ENCODE results near the gene PABPN1L. TPM values are rescaled to one million over a fixed set of nuclear protein-coding genes. Genes with fewer than 3 reads are reported as not detected.
"Not testable (repeated sequence)": the region's sequence is repeated elsewhere in the genome, so short reads cannot be mapped to it uniquely, and the experiment has no call there.

The PABPN1L gene
- total and polyA plus RNA-seq, 4 donors = 0.41 to 0.66 TPM; not detected in 2

- no peak overlapping the region for H3K27ac ChIP-seq (ENCODE audit: low read depth, low read length)
- peaks cover 16% of the 10 kb centered on the region for H3K4me1 ChIP-seq (ENCODE audit: control insufficient read depth, insufficient read depth, low read length)
- no peak for DNase-seq (ENCODE audit: low read depth in 4 of 6, low spot score in 6 of 6)
- H3K27me3 ChIP-seq (ENCODE audit: control insufficient read depth, insufficient read depth, low read length) = no peaks in the 10 kb centered on the region
- H3K4me3 ChIP-seq (ENCODE audit: low read depth, low read length) = no peak overlapping the region
- H3K9me3 ChIP-seq (ENCODE audit: control insufficient read depth, insufficient read depth, low read length) = no peaks in the 10 kb centered on the region
- H3K36me3 ChIP-seq (ENCODE audit: control insufficient read depth, insufficient read depth, low read length) = peaks cover 57% of the 10 kb centered on the region
- 88% methylated on average over 13 of the region's 16 CpGs for WGBS (ENCODE audit: insufficient coverage)
These were observed 36.3 kb upstream of the PABPN1L start for GRCh38 chr16:88902744-88903143.

DNA sequence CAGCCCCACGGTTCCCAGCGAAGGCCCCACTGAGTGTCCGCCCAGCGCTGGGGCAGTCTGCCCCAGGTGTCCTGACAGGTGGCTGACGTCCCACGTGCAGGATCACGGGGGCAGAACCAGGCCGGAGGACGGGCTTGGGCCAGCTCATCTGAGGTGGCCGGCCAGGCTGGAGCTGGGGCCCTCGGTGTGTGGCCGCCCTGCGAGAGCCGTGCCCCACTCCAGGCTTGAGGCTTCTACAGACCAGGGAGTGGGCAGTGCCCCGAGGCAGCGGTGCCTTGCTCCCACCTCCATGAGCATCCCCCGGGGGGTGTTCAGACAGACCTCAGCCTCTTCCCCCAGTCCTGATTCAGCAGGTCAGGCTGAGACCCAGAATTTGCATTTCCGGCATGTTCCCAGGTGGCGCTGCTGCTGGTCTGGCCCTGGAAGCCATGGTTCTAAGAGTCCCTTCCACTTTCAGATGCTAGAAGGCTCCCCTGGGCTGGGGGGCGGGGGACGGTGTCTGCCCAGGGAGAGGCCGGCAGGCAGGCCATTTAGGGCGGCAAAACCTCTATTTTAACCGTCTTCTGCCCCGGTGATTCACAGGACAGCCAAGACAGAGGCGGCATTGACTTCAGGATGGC lies 35.4 kb upstream of the PABPN1L start:
- H3K36me3 ChIP-seq (ENCODE audit: control insufficient read depth, insufficient read depth, low read length) = peaks cover 66% of the 10 kb centered on the region
- peak in 1 of 6 donors; percentile 14 for DNase-seq (ENCODE audit: low read depth in 4 of 6, low spot score in 6 of 6)
- no peaks in the 10 kb centered on the region for H3K27me3 ChIP-seq (ENCODE audit: control insufficient read depth, insufficient read depth, low read length)
- H3K4me1 ChIP-seq (ENCODE audit: control insufficient read depth, insufficient read depth, low read length) = peaks cover 16% of the 10 kb centered on the region
- H3K27ac ChIP-seq (ENCODE audit: low read depth, low read length) = no peak overlapping the region
- 72% methylated on average over 26 of the region's 26 CpGs for WGBS (ENCODE audit: insufficient coverage)
- H3K9me3 ChIP-seq (ENCODE audit: control insufficient read depth, insufficient read depth, low read length) = no peaks in the 10 kb centered on the region
- H3K4me3 ChIP-seq (ENCODE audit: low read depth, low read length) = no peak overlapping the region

DNA sequence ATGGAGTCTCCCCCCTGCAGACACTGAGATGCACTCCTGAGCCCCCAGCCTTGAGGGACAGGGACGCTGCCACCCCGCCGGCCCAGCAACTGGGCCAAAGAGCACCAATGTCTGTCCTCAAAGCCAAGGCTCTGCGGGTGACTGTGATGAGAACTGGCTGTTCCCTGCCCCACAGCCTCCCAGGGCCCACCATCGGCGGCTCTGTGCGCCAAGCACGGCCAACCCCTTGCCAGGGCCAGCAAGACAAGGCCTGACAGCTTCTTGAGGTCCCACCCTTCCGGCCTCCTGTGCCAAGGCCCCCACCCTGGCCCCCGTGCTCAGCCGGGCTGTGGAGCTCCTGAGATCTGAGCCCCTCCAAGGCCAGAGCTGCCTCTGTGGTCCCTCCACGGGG lies 34.2 kb upstream of the PABPN1L start:
- H3K27ac ChIP-seq (ENCODE audit: low read depth, low read length) = no peak overlapping the region
- peaks cover 9% of the 10 kb centered on the region for H3K4me1 ChIP-seq (ENCODE audit: control insufficient read depth, insufficient read depth, low read length)
- H3K36me3 ChIP-seq (ENCODE audit: control insufficient read depth, insufficient read depth, low read length) = peaks cover 78% of the 10 kb centered on the region
- H3K27me3 ChIP-seq (ENCODE audit: control insufficient read depth, insufficient read depth, low read length) = no peaks in the 10 kb centered on the region
- 90% methylated on average over 12 of the region's 12 CpGs for WGBS (ENCODE audit: insufficient coverage)
- no peaks in the 10 kb centered on the region for H3K9me3 ChIP-seq (ENCODE audit: control insufficient read depth, insufficient read depth, low read length)
- no peak for DNase-seq (ENCODE audit: low read depth in 4 of 6, low spot score in 6 of 6)
- H3K4me3 ChIP-seq (ENCODE audit: low read depth, low read length) = no peak overlapping the region

DNA sequence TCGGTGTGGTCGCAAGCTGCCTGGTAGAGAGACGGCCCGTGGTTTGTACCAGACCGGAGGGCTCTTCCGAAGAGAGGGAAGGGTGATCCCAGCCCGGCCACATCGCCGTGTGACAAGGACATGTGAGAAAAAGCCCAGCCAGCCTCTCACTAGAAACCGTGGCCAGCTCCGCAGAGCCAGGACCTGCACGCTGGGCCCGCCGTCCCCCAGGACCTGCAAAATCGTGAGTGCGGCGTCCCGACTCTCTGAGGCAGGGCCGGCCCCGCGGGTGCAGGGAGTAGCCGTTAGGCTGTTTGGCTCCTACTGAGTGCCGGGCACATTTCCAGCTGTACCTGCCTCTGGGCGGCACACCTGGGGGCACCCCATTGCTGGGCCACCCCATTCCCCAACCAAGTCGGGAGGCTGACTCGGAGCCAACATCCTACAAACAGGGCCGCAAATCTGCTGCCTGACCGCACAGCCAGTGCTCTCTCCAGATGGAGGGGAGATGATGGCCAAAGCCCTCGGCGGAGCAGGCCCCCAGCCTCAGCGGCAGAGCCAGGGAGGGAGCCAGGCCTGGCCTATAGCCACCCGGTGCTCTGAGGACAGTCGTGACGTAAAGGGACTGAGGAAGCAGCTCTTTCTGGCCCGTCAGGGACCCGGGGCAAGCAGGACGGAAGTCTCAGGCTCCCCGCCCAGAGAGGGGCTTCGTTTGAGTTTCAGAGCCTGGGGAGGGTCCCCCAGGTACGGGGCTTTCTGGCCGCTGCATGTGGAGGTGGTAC lies 33.6 kb upstream of the PABPN1L start:
- Histone ChIP-seq H3K9me3 (ENCODE audit: control insufficient read depth, insufficient read depth, low read length) (no peaks in the 10 kb centered on the region), H3K4me1 (ENCODE audit: control insufficient read depth, insufficient read depth, low read length) (peaks cover 9% of the 10 kb centered on the region), H3K27me3 (ENCODE audit: control insufficient read depth, insufficient read depth, low read length) (no peaks in the 10 kb centered on the region), H3K4me3 (ENCODE audit: low read depth, low read length) (no peak overlapping the region), H3K36me3 (ENCODE audit: control insufficient read depth, insufficient read depth, low read length) (peaks cover 82% of the 10 kb centered on the region), H3K27ac (ENCODE audit: low read depth, low read length) (no peak overlapping the region)
- no peak for DNase-seq (ENCODE audit: low read depth in 4 of 6, low spot score in 6 of 6)
- WGBS (ENCODE audit: insufficient coverage) = 81% methylated on average over 38 of the region's 41 CpGs

DNA sequence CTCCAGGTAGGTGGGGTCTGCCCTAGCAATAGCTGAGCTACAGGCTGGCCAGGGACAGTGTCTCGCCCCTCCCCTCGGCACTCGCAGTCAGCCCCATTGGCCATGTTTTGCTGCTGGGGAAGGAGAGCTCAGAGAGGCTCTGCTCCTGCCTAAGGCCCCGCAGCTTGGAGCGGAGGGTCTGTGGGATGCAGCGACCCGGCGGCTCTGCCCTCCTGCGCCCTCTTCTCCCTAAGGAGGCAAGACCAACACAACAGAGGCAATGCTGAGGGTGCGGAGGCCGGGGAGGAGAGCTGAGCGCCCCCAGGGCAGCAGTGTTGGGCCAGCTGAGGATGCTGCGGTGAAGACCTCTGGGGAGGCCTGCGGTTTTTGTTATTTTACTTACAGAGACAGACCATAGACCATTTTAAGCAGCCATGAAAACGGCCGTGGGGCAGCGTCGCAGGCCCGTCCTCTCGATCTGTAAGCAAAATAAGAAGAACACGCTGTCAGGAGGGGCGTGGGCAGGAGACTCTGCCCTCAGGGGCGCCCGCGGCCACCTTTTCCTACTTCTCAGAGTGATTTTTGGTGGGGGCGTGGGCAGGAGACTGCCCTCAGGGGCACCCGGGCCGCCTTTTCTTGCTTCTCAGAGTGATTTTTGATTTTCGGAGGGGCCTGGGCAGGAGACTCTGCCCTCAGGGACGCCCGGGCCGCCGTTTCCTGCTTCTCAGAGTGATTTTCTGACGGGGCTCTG lies 31.4 kb upstream of the PABPN1L start:
- Histone ChIP-seq H3K9me3 (ENCODE audit: control insufficient read depth, insufficient read depth, low read length) (no peaks in the 10 kb centered on the region), H3K36me3 (ENCODE audit: control insufficient read depth, insufficient read depth, low read length) (peaks cover 88% of the 10 kb centered on the region), H3K27ac (ENCODE audit: low read depth, low read length) (no peak overlapping the region), H3K27me3 (ENCODE audit: control insufficient read depth, insufficient read depth, low read length) (no peaks in the 10 kb centered on the region), H3K4me1 (ENCODE audit: control insufficient read depth, insufficient read depth, low read length) (peaks cover 9% of the 10 kb centered on the region), H3K4me3 (ENCODE audit: low read depth, low read length) (no peak overlapping the region)
- WGBS (ENCODE audit: insufficient coverage) = 89% methylated on average over 25 of the region's 34 CpGs
- no peak for DNase-seq (ENCODE audit: low read depth in 4 of 6, low spot score in 6 of 6)

DNA sequence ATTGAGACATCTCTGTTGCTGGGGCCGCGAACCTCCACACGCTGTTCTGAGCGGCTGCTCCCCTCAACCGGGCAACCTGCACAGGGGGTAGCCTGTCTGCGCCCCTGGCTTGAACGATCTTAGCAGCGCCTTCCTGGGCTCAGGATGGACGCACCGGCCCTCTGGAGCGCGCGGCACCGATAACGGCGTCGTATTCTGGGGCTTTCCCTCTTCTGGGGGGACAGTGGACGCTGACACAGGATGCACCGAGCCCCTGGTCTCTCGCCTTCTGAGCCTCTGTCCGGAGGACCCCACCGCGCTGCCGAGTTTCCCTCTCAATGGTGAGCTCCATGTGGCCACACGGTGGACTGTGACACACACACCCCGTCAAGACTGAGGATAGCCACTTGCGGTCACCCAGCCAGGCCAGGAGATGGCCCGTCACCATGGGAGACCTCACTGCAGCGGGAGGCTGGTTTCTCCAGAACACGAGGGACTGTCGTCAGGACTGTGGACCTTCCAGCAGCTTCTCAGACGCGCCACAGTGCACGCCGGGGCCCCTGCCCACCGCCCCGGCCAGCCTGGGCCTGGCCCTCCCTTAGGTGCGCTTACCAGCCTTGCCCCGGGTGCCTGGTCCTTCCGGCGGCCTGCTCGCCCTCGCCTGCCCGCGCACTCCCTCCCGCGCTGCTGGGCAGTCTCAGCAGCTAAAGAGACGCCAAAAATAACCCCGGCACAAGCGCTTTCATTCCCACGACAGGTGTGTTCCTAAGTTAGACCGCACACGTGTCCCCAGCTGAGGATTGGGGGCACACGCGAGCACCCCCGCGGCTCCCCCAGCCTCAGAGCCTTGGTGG lies 30.0 kb upstream of the PABPN1L start:
- H3K27ac ChIP-seq (ENCODE audit: low read depth, low read length) = no peak overlapping the region
- no peaks in the 10 kb centered on the region for H3K4me1 ChIP-seq (ENCODE audit: control insufficient read depth, insufficient read depth, low read length)
- H3K36me3 ChIP-seq (ENCODE audit: control insufficient read depth, insufficient read depth, low read length) = peaks cover 91% of the 10 kb centered on the region
- no peak overlapping the region for H3K4me3 ChIP-seq (ENCODE audit: low read depth, low read length)
- DNase-seq (ENCODE audit: low read depth in 4 of 6, low spot score in 6 of 6) = no peak
- no peaks in the 10 kb centered on the region for H3K27me3 ChIP-seq (ENCODE audit: control insufficient read depth, insufficient read depth, low read length)
- H3K9me3 ChIP-seq (ENCODE audit: control insufficient read depth, insufficient read depth, low read length) = no peaks in the 10 kb centered on the region
- WGBS (ENCODE audit: insufficient coverage) = 81% methylated on average over 57 of the region's 57 CpGs

- Histone ChIP-seq H3K4me3 (ENCODE audit: low read depth, low read length) (no peak overlapping the region), H3K27ac (ENCODE audit: low read depth, low read length) (no peak overlapping the region), H3K4me1 (ENCODE audit: control insufficient read depth, insufficient read depth, low read length) (no peaks in the 10 kb centered on the region)
These were observed 28.9 kb upstream of the PABPN1L start for GRCh38 chr16:88895335-88895734.

DNA sequence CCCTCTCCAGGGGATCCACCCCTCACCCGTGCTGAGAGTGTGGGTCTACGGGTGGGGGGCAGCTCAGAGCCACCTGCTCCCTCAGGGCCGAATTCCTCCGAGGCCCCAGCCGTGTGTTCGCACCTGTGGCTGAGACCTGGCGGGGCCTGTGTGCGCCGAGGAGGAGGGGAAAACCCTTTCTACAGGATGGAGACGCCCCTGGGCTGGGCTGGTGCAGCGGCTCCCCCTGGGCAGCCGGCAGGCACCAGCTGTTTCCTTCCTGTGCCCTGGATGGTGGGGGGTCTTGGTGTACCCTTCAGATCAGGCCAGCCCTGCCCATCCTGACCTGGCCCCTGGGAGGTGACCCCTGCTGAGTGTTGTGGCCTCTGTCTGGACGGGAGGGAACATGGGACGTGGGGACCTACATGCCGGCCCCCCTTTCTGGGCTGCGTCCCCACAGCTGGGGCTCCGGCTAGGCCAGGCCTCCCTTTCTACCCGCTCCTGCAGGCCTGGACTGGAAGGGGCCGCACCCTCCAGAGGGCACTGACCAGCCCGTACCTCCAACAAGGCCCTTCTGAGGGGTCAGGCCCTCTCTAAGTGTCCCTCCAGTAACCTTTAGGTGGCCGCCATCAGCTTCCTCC lies 28.3 kb upstream of the PABPN1L start:
- Histone ChIP-seq H3K27ac (ENCODE audit: low read depth, low read length) (no peak overlapping the region), H3K36me3 (ENCODE audit: control insufficient read depth, insufficient read depth, low read length) (peaks cover 91% of the 10 kb centered on the region), H3K9me3 (ENCODE audit: control insufficient read depth, insufficient read depth, low read length) (no peaks in the 10 kb centered on the region), H3K4me1 (ENCODE audit: control insufficient read depth, insufficient read depth, low read length) (no peaks in the 10 kb centered on the region), H3K4me3 (ENCODE audit: low read depth, low read length) (no peak overlapping the region), H3K27me3 (ENCODE audit: control insufficient read depth, insufficient read depth, low read length) (no peaks in the 10 kb centered on the region)
- WGBS (ENCODE audit: insufficient coverage) = 84% methylated on average over 15 of the region's 21 CpGs
- DNase-seq (ENCODE audit: low read depth in 4 of 6, low spot score in 6 of 6) = no peak

More at GRCh38 chr16:88895335-88895734, 28.9 kb upstream of the PABPN1L start:
- H3K36me3 ChIP-seq (ENCODE audit: control insufficient read depth, insufficient read depth, low read length) = peaks cover 91% of the 10 kb centered on the region
- no peaks in the 10 kb centered on the region for H3K9me3 ChIP-seq (ENCODE audit: control insufficient read depth, insufficient read depth, low read length)
- 90% methylated on average over 20 of the region's 22 CpGs for WGBS (ENCODE audit: insufficient coverage)
- no peak for DNase-seq (ENCODE audit: low read depth in 4 of 6, low spot score in 6 of 6)
- no peaks in the 10 kb centered on the region for H3K27me3 ChIP-seq (ENCODE audit: control insufficient read depth, insufficient read depth, low read length)

GRCh38 chr16:88894266-88894665 lies 27.8 kb upstream of the PABPN1L start:
- not testable (repeated sequence) for H3K4me3 ChIP-seq (ENCODE audit: low read depth, low read length); DNase-seq (ENCODE audit: low read depth in 4 of 6, low spot score in 6 of 6); H3K9me3 ChIP-seq (ENCODE audit: control insufficient read depth, insufficient read depth, low read length); H3K27ac ChIP-seq (ENCODE audit: low read depth, low read length); H3K4me1 ChIP-seq (ENCODE audit: control insufficient read depth, insufficient read depth, low read length); H3K27me3 ChIP-seq (ENCODE audit: control insufficient read depth, insufficient read depth, low read length)
- peaks cover 91% of the 10 kb centered on the region for H3K36me3 ChIP-seq (ENCODE audit: control insufficient read depth, insufficient read depth, low read length)
- WGBS (ENCODE audit: insufficient coverage) = 100% methylated on average over 1 of the region's 6 CpGs
